HepG2 (cell line): ENCODE results near the gene TPBGL. TPM values are rescaled to one million over a fixed set of nuclear protein-coding genes. Genes with fewer than 3 reads are reported as not detected.

Source experiments
- KLF6 ChIP-seq: IDR thresholded peaks from 2 replicates; pipeline ENCODE4 v1.8.0; 2016; ENCODE audit warnings: missing biosample characterization, missing genetic modification reagents
- NBN ChIP-seq: fragments of 450-650 bp; conservative IDR thresholded peaks from 2 replicates; pipeline ENCODE4 v1.6.1; 2017
- NCOR1 ChIP-seq: fragments of 200-600 bp; sonication (generic); IDR thresholded peaks from 2 replicates; pipeline ENCODE4 v1.7.0; 2017; ENCODE audit warnings: antibody characterized with exemption, low read length, borderline replicate concordance
- RAD21 ChIP-seq: fragments of 450-650 bp; formaldehyde crosslinking; IDR thresholded peaks from 2 replicates; pipeline ENCODE4 v1.5.0; 2020; ENCODE audit warnings: mild to moderate bottlenecking
- SIX1 ChIP-seq: sonication (generic); formaldehyde crosslinking; IDR thresholded peaks from 2 replicates; pipeline ENCODE4 v1.4.0; 2020; ENCODE audit warnings: missing genetic modification reagents, borderline replicate concordance
- YY1 ChIP-seq: IDR thresholded peaks from 2 replicates; pipeline ENCODE4 v1.6.1; 2011; ENCODE audit warnings: low read length, low read depth, moderate library complexity, mild to moderate bottlenecking; ENCODE audit not compliant: insufficient read depth, insufficient replicate concordance
- ZBTB21 ChIP-seq: sonication (generic); formaldehyde crosslinking; IDR thresholded peaks from 2 replicates; pipeline ENCODE4 v1.4.0; 2020; ENCODE audit warnings: missing genetic modification reagents
- ZFP37 ChIP-seq: sonication (generic); formaldehyde crosslinking; IDR thresholded peaks from 2 replicates; pipeline ENCODE4 v1.4.0; 2020; ENCODE audit warnings: missing genetic modification reagents, borderline replicate concordance
- ZFX ChIP-seq: sonication (generic); formaldehyde crosslinking; IDR thresholded peaks from 2 replicates; pipeline ENCODE4 v1.4.0; 2020; ENCODE audit warnings: mild to moderate bottlenecking, low read depth, missing genetic modification reagents, moderate library complexity
- ZNF292 ChIP-seq: sonication (generic); formaldehyde crosslinking; IDR thresholded peaks from 2 replicates; pipeline ENCODE4 v1.8.1; 2022; ENCODE audit warnings: mild to moderate bottlenecking, low read depth, missing genetic modification reagents, borderline replicate concordance
- polyA plus RNA-seq, 8 experiments: library from polyadenylated mRNA; depleted of rRNA in 3 of 8; stranded (reverse) in 7 of 8; unstranded in 1 of 8; fragments of >200 nt; fragmentation: Illumina TruSeq in 4 of 8; extraction: Trizol in 4 of 8; gene quantifications; 2 replicates each; pipeline versions ENCODE4 v1.2.1 to v1.2.3, GENCODE V29; 2011 to 2016; ENCODE audit warnings: low read depth in 4 of 8, missing spikeins in 1 of 8, mixed read lengths in 1 of 8; ENCODE audit not compliant: insufficient read depth in 1 of 8
- total RNA-seq, 5 experiments: library from RNA; depleted of rRNA; stranded (reverse); fragments of >200 nt; fragmentation: Illumina TruSeq; extraction: Trizol; gene quantifications; 2 replicates each; pipeline ENCODE4 v1.2.3, GENCODE V29; 2016; ENCODE audit warnings: low read depth in 1 of 5
- TF ChIP-seq, protein P1 (sequence below): sonication (generic); formaldehyde crosslinking; IDR thresholded peaks from 2 replicates; pipeline ENCODE4 v1.9.0; 2021; ENCODE audit warnings: missing genetic modification reagents, borderline replicate concordance
- TF ChIP-seq, protein P2 (sequence below): IDR thresholded peaks from 2 replicates; pipeline ENCODE4 v1.6.1; 2016; ENCODE audit warnings: mild to moderate bottlenecking, missing biosample characterization, missing genetic modification reagents
- TF ChIP-seq, protein P3 (sequence below): fragments of 450-650 bp; IDR thresholded peaks from 2 replicates; pipeline ENCODE4 v1.6.1; 2017
- TF ChIP-seq, protein P4 (sequence below): sonication (generic); formaldehyde crosslinking; IDR thresholded peaks from 2 replicates; pipeline ENCODE4 v1.5.1; 2020; ENCODE audit warnings: mild to moderate bottlenecking, missing genetic modification reagents

The TPBGL gene
- total and polyA plus RNA-seq, 2 of the 13 experiments (the other 11 are each of a cell fraction or from before 2014, with no cell fraction given), result not detected

DNA sequence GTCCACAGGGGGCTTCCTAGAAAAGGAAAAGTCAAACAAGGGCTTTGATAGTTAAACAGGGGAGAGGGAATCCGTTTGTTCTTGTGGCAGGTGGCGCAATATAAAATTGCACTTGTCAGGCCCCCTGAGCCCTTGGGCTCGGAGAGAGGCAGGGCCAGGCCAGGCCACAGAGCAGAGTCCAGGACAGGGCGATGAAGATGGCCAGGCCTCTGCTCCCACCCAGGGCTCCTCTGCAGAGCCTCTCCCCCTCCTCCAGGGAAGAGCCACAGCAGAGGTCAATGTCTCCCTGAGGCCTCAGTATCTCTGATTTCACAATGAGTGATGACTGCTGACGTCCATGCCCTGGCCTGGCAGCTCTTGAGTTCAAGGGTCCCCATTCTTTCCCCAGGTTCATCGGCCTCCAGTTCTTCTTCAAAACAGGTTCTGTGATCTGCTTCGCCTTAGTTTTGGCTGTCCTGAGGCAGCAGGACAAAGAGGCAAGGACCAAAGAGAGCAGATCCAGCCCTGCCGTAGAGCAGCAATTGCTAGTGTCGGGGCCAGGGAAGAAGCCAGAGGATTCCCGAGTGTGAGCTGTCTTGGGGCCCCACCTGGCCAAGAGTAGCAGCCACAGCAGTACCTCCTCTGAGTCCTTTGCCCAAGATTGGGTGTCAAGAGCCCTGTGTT, 36.4 kb upstream of the TPBGL start (continued):
- TF ChIP-seq, protein P1, sequence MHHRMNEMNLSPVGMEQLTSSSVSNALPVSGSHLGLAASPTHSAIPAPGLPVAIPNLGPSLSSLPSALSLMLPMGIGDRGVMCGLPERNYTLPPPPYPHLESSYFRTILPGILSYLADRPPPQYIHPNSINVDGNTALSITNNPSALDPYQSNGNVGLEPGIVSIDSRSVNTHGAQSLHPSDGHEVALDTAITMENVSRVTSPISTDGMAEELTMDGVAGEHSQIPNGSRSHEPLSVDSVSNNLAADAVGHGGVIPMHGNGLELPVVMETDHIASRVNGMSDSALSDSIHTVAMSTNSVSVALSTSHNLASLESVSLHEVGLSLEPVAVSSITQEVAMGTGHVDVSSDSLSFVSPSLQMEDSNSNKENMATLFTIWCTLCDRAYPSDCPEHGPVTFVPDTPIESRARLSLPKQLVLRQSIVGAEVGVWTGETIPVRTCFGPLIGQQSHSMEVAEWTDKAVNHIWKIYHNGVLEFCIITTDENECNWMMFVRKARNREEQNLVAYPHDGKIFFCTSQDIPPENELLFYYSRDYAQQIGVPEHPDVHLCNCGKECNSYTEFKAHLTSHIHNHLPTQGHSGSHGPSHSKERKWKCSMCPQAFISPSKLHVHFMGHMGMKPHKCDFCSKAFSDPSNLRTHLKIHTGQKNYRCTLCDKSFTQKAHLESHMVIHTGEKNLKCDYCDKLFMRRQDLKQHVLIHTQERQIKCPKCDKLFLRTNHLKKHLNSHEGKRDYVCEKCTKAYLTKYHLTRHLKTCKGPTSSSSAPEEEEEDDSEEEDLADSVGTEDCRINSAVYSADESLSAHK (CRISPR knock-in tag), result no peak
- TF ChIP-seq YY1, result peak; percentile 62
- peak; percentile 40; the same call in 1 of the 2 replicates for TF ChIP-seq ZNF292 (CRISPR knock-in tag)
- TF ChIP-seq, protein P2, sequence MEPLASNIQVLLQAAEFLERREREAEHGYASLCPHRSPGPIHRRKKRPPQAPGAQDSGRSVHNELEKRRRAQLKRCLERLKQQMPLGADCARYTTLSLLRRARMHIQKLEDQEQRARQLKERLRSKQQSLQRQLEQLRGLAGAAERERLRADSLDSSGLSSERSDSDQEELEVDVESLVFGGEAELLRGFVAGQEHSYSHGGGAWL (CRISPR knock-in tag), result no peak
- peak; percentile 15; the same call in 1 of the 2 replicates for TF ChIP-seq SIX1 (CRISPR knock-in tag)
- TF ChIP-seq ZBTB21 (CRISPR knock-in tag), result no peak; the same call in 1 of the 2 replicates
- TF ChIP-seq RAD21 (CRISPR knock-in tag), result 0 out of 2 replicates have a peak, but pooled peaks have one; percentile 21
- TF ChIP-seq NCOR1, result peak; percentile 91
- TF ChIP-seq ZFX (CRISPR knock-in tag), result peak; percentile 88
- TF ChIP-seq, protein P3, sequence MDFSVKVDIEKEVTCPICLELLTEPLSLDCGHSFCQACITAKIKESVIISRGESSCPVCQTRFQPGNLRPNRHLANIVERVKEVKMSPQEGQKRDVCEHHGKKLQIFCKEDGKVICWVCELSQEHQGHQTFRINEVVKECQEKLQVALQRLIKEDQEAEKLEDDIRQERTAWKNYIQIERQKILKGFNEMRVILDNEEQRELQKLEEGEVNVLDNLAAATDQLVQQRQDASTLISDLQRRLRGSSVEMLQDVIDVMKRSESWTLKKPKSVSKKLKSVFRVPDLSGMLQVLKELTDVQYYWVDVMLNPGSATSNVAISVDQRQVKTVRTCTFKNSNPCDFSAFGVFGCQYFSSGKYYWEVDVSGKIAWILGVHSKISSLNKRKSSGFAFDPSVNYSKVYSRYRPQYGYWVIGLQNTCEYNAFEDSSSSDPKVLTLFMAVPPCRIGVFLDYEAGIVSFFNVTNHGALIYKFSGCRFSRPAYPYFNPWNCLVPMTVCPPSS, result no peak
- TF ChIP-seq NBN, result no peak
- TF ChIP-seq ZFP37, result no peak
- no peak; the same call in 1 of the 2 replicates for TF ChIP-seq KLF6
- TF ChIP-seq, protein P4, sequence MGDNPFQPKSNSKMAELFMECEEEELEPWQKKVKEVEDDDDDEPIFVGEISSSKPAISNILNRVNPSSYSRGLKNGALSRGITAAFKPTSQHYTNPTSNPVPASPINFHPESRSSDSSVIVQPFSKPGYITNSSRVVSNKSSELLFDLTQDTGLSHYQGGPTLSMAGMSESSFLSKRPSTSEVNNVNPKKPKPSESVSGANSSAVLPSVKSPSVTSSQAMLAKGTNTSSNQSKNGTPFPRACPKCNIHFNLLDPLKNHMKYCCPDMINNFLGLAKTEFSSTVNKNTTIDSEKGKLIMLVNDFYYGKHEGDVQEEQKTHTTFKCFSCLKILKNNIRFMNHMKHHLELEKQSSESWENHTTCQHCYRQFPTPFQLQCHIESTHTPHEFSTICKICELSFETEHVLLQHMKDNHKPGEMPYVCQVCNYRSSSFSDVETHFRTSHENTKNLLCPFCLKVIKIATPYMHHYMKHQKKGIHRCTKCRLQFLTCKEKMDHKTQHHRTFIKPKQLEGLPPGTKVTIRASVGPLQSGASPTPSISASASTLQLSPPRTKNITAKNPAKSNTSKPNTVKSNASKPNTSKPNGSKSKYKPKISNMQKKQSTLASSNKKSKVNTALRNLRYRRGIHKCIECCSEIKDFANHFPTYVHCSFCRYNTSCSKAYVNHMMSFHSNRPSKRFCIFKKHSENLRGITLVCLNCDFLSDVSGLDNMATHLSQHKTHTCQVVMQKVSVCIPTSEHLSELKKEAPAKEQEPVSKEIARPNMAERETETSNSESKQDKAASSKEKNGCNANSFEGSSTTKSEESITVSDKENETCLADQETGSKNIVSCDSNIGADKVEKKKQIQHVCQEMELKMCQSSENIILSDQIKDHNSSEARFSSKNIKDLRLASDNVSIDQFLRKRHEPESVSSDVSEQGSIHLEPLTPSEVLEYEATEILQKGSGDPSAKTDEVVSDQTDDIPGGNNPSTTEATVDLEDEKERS (CRISPR knock-in tag), result 0 out of 2 replicates have a peak, but pooled peaks have one; percentile 40
